Cardiac fibroblast (primary cell): Measurements from ENCODE around the gene TMEM184C.
A peak's percentile ranks its signal among the peaks of the same experiment; 100 is the strongest.

Experiments
- DNase-seq, 2 donors: peaks; one replicate each; pipeline versions ENCODE4 v3.0.0 to v3.0.0-alpha.2; 2010; ENCODE audit warnings: low read depth in 2 of 2
- H3K4me3 ChIP-seq, 2 donors: replicated peaks in 1 of 2; 1 replicate in 1 of 2; 2 replicates in 1 of 2; pipeline ENCODE4 v1.5.1; 2011; ENCODE audit warnings: low read depth in 2 of 2, low read length in 2 of 2, mild to moderate bottlenecking in 2 of 2, moderate library complexity in 1 of 2
- CTCF ChIP-seq: IDR thresholded peaks from one replicate; pipeline ENCODE4 v1.5.1; 2011; ENCODE audit warnings: low read depth, mild to moderate bottlenecking, low read length, inconsistent platforms

Gene TMEM184C

GRCh38 chr4:147616849-147617172, 386 bp upstream of the TMEM184C start:
- peak overlapping the region; percentile 86 to 90 for H3K4me3 ChIP-seq
- TF ChIP-seq CTCF: no peak
- DNase-seq: no peak

GRCh38 chr4:147617841-147618691, 869 bp downstream of the TMEM184C start:
- no peak for DNase-seq
- TF ChIP-seq CTCF: no peak
- H3K4me3 ChIP-seq: peak overlapping the region; percentile 86 to 90

- no peak for TF ChIP-seq CTCF
- H3K4me3 ChIP-seq: no peak overlapping the region
- DNase-seq: no peak
Measured at GRCh38 chr4:147620315-147620714, 3.1 kb downstream of the TMEM184C start.

GRCh38 chr4:147625733-147626132, 8.5 kb downstream of the TMEM184C start:
- H3K4me3 ChIP-seq: no peak overlapping the region
- no peak for DNase-seq
- TF ChIP-seq CTCF: no peak

GRCh38 chr4:147626903-147627302, 9.7 kb downstream of the TMEM184C start:
- no peak for TF ChIP-seq CTCF
- no peak for DNase-seq
- no peak overlapping the region for H3K4me3 ChIP-seq

GRCh38 chr4:147628415-147628814, 11.2 kb downstream of the TMEM184C start:
- DNase-seq: no peak
- TF ChIP-seq CTCF: no peak

More at GRCh38 chr4:147628415-147628814, 11.2 kb downstream of the TMEM184C start:
- H3K4me3 ChIP-seq: no peak overlapping the region
